ENCODE measurements around the gene PACRG. TPM values are rescaled to one million over a fixed set of nuclear protein-coding genes. Genes with fewer than 3 reads are reported as not detected.

Gene PACRG
- total and polyA plus RNA-seq, 2 of the 13 experiments (the other 11 are each of a cell fraction or from before 2014, with no cell fraction given), result 0.13 TPM; not detected in 1

DNA sequence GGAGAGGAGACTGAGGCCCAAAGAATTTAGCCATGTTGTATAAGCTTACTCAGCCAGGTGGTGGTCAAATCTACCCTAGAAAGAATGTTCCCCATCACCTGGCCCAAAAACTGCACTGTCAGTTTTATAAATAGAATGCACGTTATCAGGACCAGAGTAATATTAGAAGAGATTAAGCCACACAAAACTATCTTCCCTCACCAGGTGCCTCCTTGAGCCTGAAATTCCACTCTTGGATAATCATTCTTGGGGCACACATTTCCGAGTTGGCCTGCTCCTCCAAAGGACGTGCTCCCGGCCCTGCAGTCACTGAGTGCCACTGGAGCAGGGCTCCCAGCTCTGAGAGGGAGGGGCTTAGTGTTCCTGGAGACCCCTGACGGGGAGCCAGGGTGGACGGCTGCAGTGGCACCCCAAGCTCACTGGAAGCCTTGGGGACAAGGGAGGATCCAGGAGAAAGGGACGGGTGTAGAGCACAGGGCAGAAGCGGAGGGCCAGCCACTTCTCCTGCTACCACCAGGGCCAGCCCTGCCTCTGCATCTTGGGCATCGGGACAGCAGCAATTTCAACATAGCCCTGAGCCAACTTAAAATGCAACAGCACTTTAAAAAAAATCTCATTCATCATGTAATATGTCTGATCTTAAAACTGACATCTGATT lies 525.9 kb downstream of the PACRG start (continued):
- TF ChIP-seq HNF1A (IDR thresholded peaks at IDR 0.05; ENCODE audit: low read depth), result no peak
- TF ChIP-seq HNF1A (CRISPR knock-in tag; IDR thresholded peaks at IDR 0.05; ENCODE audit: borderline replicate concordance), result no peak
- TF ChIP-seq RFX1 (IDR thresholded peaks at IDR 0.05), result no peak
- TF ChIP-seq ZNF446 (CRISPR knock-in tag; IDR thresholded peaks at IDR 0.05), result no peak
- TF ChIP-seq PRMT3 (CRISPR knock-in tag; IDR thresholded peaks at IDR 0.05; ENCODE audit: borderline replicate concordance, low read depth), result no peak
- no peak for TF ChIP-seq FOXO1 (CRISPR knock-in tag; IDR thresholded peaks at IDR 0.05)

GRCh38 chr6:163254341-163254835 lies 526.6 kb downstream of the PACRG start:
- no peaks in the 10 kb centered on the region for H3K36me3 ChIP-seq (replicated peaks in 1 of 2; ENCODE audit: control insufficient read depth in 1 of 2, insufficient read depth in 2 of 2, low read length in 2 of 2)
- CTCF ChIA-PET (ENCODE audit: low intra/inter-chr PET ratio, low total read pairs), result no interaction called here

More at GRCh38 chr6:163254341-163254835, 526.6 kb downstream of the PACRG start:
- H3K79me2 ChIP-seq (ENCODE audit: insufficient read depth, low read length), result no peaks in the 10 kb centered on the region
- no TSS peak for BruUV-seq (replicated peaks)
- no peak for TF ChIP-seq MAZ (IDR thresholded peaks at IDR 0.05; ENCODE audit: borderline replicate concordance, low read depth, low read length)
- no peak for TF ChIP-seq MAZ (CRISPR knock-in tag; IDR thresholded peaks at IDR 0.05; ENCODE audit: low read depth)
- no peak for TF ChIP-seq TOPORS (CRISPR knock-in tag; IDR thresholded peaks at IDR 0.05)
- no peak for TF ChIP-seq ZNF761 (CRISPR knock-in tag; conservative IDR thresholded peaks at IDR 0.05)
- TF ChIP-seq SRY (CRISPR knock-in tag; IDR thresholded peaks at IDR 0.05), result no peak
- TF ChIP-seq TCF12 (IDR thresholded peaks at IDR 0.05), result no peak
- TF ChIP-seq TCF12 (CRISPR knock-in tag; IDR thresholded peaks at IDR 0.05), result no peak
- TF ChIP-seq SRSF1 (optimal IDR thresholded peaks at IDR 0.05; ENCODE audit: low read depth, low read length), result no peak
- POLR2A ChIA-PET, result no interaction called here
- H3K27ac ChIP-seq (ENCODE audit: extremely low read length, insufficient read depth, low read length), result no peak overlapping the region
- H3K9ac ChIP-seq (ENCODE audit: insufficient read depth, low read depth, low read length), result no peak overlapping the region
- H3K27me3 ChIP-seq (ENCODE audit: control insufficient read depth in 1 of 2, insufficient read depth in 2 of 2, low read length in 2 of 2), result peaks cover 0 to 23% of the 10 kb centered on the region in 2 experiments; a peak in 3 of 5 replicates
- intact Hi-C loops (cut with micrococcal nuclease; ENCODE audit: unreplicated experiment) (no loop called here), in situ Hi-C loops (cut with HindIII; ENCODE audit: extremely low pct_ligation_motif_present, low pct_unique_long_range_greater_than_20kb) (no loop called here)
- no peaks in the 10 kb centered on the region for H4K20me1 ChIP-seq (ENCODE audit: insufficient read depth, low read length)
- H3K4me3 ChIP-seq (replicated peaks in 1 of 3; ENCODE audit: insufficient read depth in 1 of 3, low read depth in 2 of 3, low read length in 3 of 3), result no peak overlapping the region
- no peaks in the 10 kb centered on the region for H3K4me1 ChIP-seq (ENCODE audit: insufficient read depth, low read length)
- no peak for DNase-seq (ENCODE audit: low spot score)
- H2AFZ ChIP-seq (ENCODE audit: low read length), result no peak overlapping the region
- H3K4me2 ChIP-seq (ENCODE audit: low read depth, low read length), result no peak overlapping the region
- ATAC-seq, result no peak; the same call in 2 of the 3 replicates
- WGBS (ENCODE audit: low lambda C conversion rate), result 19% methylated on average over 7 of the region's 7 CpGs
- H3K9me3 ChIP-seq (ENCODE audit: low read length), result no peaks in the 10 kb centered on the region
- FAIRE-seq, result no peak
